Esophagus muscularis mucosa (tissue), 3 donors: ENCODE measurements around the gene ITPR2.

Source experiments
- EP300 ChIP-seq: sonication (generic); formaldehyde crosslinking; IDR thresholded peaks from one replicate; pipeline ENCODE4 v1.6.1; 2017; ENCODE audit warnings: antibody characterized with exemption
- TF ChIP-seq, protein P1 (sequence below), 3 experiments: fragments of 200-600 bp in 2 of 3; fragments of 450-650 bp in 1 of 3; sonication (generic) in 2 of 3; IDR thresholded peaks; one replicate each; pipeline ENCODE4 v1.5.1; 2017 to 2019; ENCODE audit warnings: antibody characterized with exemption in 3 of 3, mild to moderate bottlenecking in 2 of 3, moderate library complexity in 1 of 3

- TF ChIP-seq EP300, result no peak
- TF ChIP-seq, protein P1, sequence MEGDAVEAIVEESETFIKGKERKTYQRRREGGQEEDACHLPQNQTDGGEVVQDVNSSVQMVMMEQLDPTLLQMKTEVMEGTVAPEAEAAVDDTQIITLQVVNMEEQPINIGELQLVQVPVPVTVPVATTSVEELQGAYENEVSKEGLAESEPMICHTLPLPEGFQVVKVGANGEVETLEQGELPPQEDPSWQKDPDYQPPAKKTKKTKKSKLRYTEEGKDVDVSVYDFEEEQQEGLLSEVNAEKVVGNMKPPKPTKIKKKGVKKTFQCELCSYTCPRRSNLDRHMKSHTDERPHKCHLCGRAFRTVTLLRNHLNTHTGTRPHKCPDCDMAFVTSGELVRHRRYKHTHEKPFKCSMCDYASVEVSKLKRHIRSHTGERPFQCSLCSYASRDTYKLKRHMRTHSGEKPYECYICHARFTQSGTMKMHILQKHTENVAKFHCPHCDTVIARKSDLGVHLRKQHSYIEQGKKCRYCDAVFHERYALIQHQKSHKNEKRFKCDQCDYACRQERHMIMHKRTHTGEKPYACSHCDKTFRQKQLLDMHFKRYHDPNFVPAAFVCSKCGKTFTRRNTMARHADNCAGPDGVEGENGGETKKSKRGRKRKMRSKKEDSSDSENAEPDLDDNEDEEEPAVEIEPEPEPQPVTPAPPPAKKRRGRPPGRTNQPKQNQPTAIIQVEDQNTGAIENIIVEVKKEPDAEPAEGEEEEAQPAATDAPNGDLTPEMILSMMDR (IDR thresholded peaks at IDR 0.05), result no peak
Observed at GRCh38 chr12:26499979-26500640, 332.9 kb downstream of the ITPR2 start.
